ENCODE results near the gene AVPR2. TPM values are rescaled to one million over a fixed set of nuclear protein-coding genes. Genes with fewer than 3 reads are reported as not detected.

AVPR2 gene
- total and polyA plus RNA-seq, 4 donors: 0.51 to 2.5 (median 0.84) TPM

DNA sequence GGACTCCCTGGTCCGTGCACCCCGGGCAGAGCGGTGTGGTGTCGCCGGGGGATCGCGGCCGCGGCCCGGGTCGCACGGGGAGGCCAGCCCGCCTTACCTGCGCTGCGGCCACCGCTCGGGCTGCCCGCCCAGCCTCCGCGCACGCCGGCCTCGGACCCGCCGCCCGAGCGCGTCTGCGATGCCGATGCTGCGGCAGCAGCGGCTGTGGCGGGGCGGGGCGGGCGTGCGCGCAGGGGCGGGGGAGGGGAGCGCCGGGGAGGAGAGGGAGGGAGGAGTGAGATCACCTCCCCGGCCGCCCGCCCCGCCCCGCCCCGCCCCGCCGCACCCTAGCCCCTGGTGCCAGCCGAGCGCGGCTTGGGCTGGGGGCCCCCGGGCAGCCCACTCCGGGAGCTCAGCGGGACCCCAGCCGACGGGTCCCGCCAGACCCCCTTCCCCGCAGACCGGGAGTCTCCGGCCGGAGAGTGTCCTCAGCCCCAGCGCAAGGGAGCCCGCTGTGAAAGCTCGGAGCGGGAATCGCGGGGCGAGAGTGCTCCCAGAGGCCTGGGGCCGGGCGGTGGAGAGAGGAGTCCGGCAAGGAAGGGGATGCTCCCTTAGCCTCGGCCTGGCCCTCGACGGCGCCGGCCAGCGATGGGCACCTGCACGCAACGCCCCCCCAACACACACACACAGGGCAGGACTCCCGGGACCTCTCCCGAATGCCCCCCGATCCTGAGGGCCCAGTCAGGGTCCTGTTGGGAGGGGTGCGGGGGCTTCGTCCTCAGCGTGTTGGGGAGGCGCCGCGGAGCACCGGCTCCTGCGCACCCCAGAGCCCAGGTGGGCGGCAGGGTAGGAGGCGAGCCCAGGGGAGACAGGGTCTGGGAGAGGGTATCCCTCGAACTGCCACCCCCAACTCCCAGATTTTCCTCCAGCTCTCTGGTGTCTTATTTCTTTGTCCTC lies 18.2 kb upstream of the AVPR2 start, which contains the start of gene L1CAM:
TSS of gene L1CAM (minus strand) at position 206 of the 936 bp plus-strand sequence. CDS start 10,337 bp downstream, outside the sequence.
- Histone ChIP-seq H3K9me3 (ENCODE audit: control insufficient read depth in 4 of 4, insufficient read depth in 3 of 4, low read length in 3 of 4) (peaks cover 0 to 7% (median 0%) of the 10 kb centered on the region in 4 donors), H3K4me1 (ENCODE audit: control insufficient read depth in 5 of 5, insufficient read depth in 5 of 5, low read length in 5 of 5) (peaks cover 0 to 2% (median 0%) of the 10 kb centered on the region in 5 donors), H3K27me3 (ENCODE audit: control insufficient read depth in 3 of 3, insufficient read depth in 3 of 3, low read length in 2 of 3) (peaks cover 26 to 58% (median 42%) of the 10 kb centered on the region in 3 donors), H3K27ac (ENCODE audit: low read depth in 1 of 2, low read length in 1 of 2) (no peak within 1 kb of the TSS), H3K4me3 (no peak within 1 kb of the TSS), H3K36me3 (ENCODE audit: control insufficient read depth in 4 of 4, insufficient read depth in 4 of 4, low read length in 4 of 4) (no peaks in the 10 kb centered on the region), H3K9ac (ENCODE audit: insufficient read depth in 1 of 2, low read length in 2 of 2) (no peak within 1 kb of the TSS)
- no peak for TF ChIP-seq CTCF (IDR thresholded peaks at IDR 0.05; ENCODE audit: control extremely low read depth, extremely low read depth)
- 6 to 20% methylated on average over 27 to 91 of the region's 94 CpGs for WGBS, 2 donors
- ATAC-seq (ENCODE audit: insufficient read depth, low FRiP score) (no peak), DNase-seq (no peak)

DNA sequence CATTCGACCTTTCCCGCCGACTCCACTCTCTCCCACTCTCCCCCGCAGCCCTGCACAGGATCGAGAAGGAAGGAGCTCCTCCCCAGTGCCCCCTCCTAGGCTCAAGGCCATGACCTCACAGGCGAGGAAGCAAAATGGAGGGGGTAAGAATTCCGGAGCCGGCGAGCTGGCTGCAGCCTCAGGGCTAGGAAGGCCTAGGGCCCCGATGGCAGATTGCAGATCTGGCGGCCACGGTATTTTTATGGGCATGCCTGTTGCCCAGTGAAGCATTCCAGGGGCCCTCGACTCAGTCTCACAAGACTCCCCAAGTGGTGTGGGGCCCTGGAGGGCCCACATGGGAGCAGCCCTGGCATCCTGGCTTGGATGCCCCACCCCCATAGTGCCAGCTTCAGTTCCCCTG lies 17.6 kb upstream of the AVPR2 start:
- no peak for DNase-seq
- Histone ChIP-seq H3K4me1 (ENCODE audit: control insufficient read depth in 5 of 5, insufficient read depth in 5 of 5, low read length in 5 of 5) (peaks cover 0 to 2% (median 0%) of the 10 kb centered on the region in 5 donors), H3K27ac (ENCODE audit: low read depth in 1 of 2, low read length in 1 of 2) (no peak overlapping the region), H3K36me3 (ENCODE audit: control insufficient read depth in 4 of 4, insufficient read depth in 4 of 4, low read length in 4 of 4) (no peaks in the 10 kb centered on the region), H3K9ac (ENCODE audit: insufficient read depth in 1 of 2, low read length in 2 of 2) (no peak overlapping the region), H3K4me3 (no peak overlapping the region), H3K27me3 (ENCODE audit: control insufficient read depth in 3 of 3, insufficient read depth in 3 of 3, low read length in 2 of 3) (peaks cover 21 to 56% (median 39%) of the 10 kb centered on the region in 3 donors), H3K9me3 (ENCODE audit: control insufficient read depth in 4 of 4, insufficient read depth in 3 of 4, low read length in 3 of 4) (peaks cover 0 to 7% (median 0%) of the 10 kb centered on the region in 4 donors)
- WGBS, 2 donors: 36 to 37% methylated on average over 12 to 13 of the region's 13 CpGs
- no peak for ATAC-seq (ENCODE audit: insufficient read depth, low FRiP score)
- TF ChIP-seq CTCF (IDR thresholded peaks at IDR 0.05; ENCODE audit: control extremely low read depth, extremely low read depth): no peak

DNA sequence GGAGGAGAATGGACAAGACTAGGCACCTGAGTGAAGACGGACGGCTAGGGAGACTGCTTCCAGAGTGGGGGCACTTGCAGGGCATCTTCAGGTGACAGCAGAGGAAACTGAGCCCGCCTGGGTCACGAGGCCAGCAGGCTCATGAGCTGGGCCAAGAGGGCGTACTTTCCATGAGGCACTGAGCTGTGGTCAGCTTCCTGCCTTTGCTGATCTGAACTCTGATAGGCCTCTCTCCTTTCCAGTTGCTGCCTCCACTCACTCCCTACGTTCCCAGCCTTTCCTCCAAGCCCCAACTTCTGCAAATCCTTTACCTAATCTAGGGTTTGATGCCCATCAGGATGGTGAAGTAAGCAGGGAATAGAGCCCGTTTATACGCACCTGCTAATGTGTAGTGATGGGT lies 17.1 kb upstream of the AVPR2 start:
- H3K4me1 ChIP-seq (ENCODE audit: control insufficient read depth in 5 of 5, insufficient read depth in 5 of 5, low read length in 5 of 5): peaks cover 0 to 2% (median 0%) of the 10 kb centered on the region in 5 donors
- no peak for TF ChIP-seq CTCF (IDR thresholded peaks at IDR 0.05; ENCODE audit: control extremely low read depth, extremely low read depth)
- peaks cover 0 to 7% (median 0%) of the 10 kb centered on the region in 4 donors for H3K9me3 ChIP-seq (ENCODE audit: control insufficient read depth in 4 of 4, insufficient read depth in 3 of 4, low read length in 3 of 4)
- no peak overlapping the region for H3K27ac ChIP-seq (ENCODE audit: low read depth in 1 of 2, low read length in 1 of 2)
- H3K36me3 ChIP-seq (ENCODE audit: control insufficient read depth in 4 of 4, insufficient read depth in 4 of 4, low read length in 4 of 4): no peaks in the 10 kb centered on the region
- ATAC-seq (ENCODE audit: insufficient read depth, low FRiP score): no peak
- 56 to 65% methylated on average over 5 to 8 of the region's 8 CpGs for WGBS, 2 donors
- no peak overlapping the region for H3K9ac ChIP-seq (ENCODE audit: insufficient read depth in 1 of 2, low read length in 2 of 2)
- peaks cover 18 to 56% (median 40%) of the 10 kb centered on the region in 3 donors for H3K27me3 ChIP-seq (ENCODE audit: control insufficient read depth in 3 of 3, insufficient read depth in 3 of 3, low read length in 2 of 3)
- DNase-seq: no peak
- H3K4me3 ChIP-seq: no peak overlapping the region

All from lung (tissue), 12 donors.